ENCODE measurements around the gene CERCAM. TPM values are rescaled to one million over a fixed set of nuclear protein-coding genes. Genes with fewer than 3 reads are reported as not detected.
A peak's percentile ranks its signal among the peaks of the same experiment; 100 is the strongest.
"Not testable (repeated sequence)": the region's sequence is repeated elsewhere in the genome, so short reads cannot be mapped to it uniquely, and the experiment has no call there.

The CERCAM gene
- total RNA-seq, 2 donors from 2014 or later = 7.4 TPM

- DNase-seq (ENCODE audit: low spot score) (no peak), ATAC-seq (peak in 1 of 2 donors; percentile 14)
- Mint-ChIP-seq H3K27ac (no peak overlapping the region), H3K9me3 (no peaks in the 10 kb centered on the region), H3K4me1 (ENCODE audit: low read depth in 2 of 2) (no peaks in the 10 kb centered on the region), H3K36me3 (no peaks in the 10 kb centered on the region), H3K4me3 (no peak overlapping the region), H3K27me3 (peaks cover 0 to 2% of the 10 kb centered on the region in 2 donors)
These were observed 15.4 kb upstream of the CERCAM start for GRCh38 chr9:128405077-128405779.

- Mint-ChIP-seq H3K27me3 (peaks cover 0 to 2% of the 10 kb centered on the region in 2 donors), H3K4me1 (ENCODE audit: low read depth in 2 of 2) (no peaks in the 10 kb centered on the region), H3K27ac (no peak overlapping the region), H3K9me3 (no peaks in the 10 kb centered on the region), H3K36me3 (no peaks in the 10 kb centered on the region), H3K4me3 (no peak overlapping the region)
- ATAC-seq = peak in 1 of 2 donors; percentile 10
- no peak for DNase-seq (ENCODE audit: low spot score)
These were observed 14.9 kb upstream of the CERCAM start for GRCh38 chr9:128405780-128406171.

GRCh38 chr9:128406848-128407391, 13.7 kb upstream of the CERCAM start:
- no peak for DNase-seq (ENCODE audit: low spot score)
- Mint-ChIP-seq H3K27me3 (peaks cover 8 to 9% of the 10 kb centered on the region in 2 donors), H3K36me3 (no peaks in the 10 kb centered on the region), H3K4me3 (no peak overlapping the region), H3K27ac (no peak overlapping the region), H3K9me3 (no peaks in the 10 kb centered on the region), H3K4me1 (ENCODE audit: low read depth in 2 of 2) (no peaks in the 10 kb centered on the region)
- no peak for ATAC-seq

- no peak overlapping the region for H3K27ac Mint-ChIP-seq
- ATAC-seq (no peak), DNase-seq (ENCODE audit: low spot score) (no peak)
- H3K27me3 Mint-ChIP-seq = peaks cover 12% of the 10 kb centered on the region in 2 donors
- no peak overlapping the region for H3K4me3 Mint-ChIP-seq
- H3K36me3 Mint-ChIP-seq = no peaks in the 10 kb centered on the region
- H3K4me1 Mint-ChIP-seq (ENCODE audit: low read depth in 2 of 2) = no peaks in the 10 kb centered on the region
- H3K9me3 Mint-ChIP-seq = no peaks in the 10 kb centered on the region
These were observed 11.7 kb upstream of the CERCAM start for GRCh38 chr9:128408963-128409431.

GRCh38 chr9:128409450-128409849, 11.2 kb upstream of the CERCAM start:
- H3K27ac Mint-ChIP-seq = no peak overlapping the region
- ATAC-seq (no peak), DNase-seq (ENCODE audit: low spot score) (no peak)
- no peaks in the 10 kb centered on the region for H3K36me3 Mint-ChIP-seq
- H3K4me3 Mint-ChIP-seq = no peak overlapping the region
- H3K9me3 Mint-ChIP-seq = no peaks in the 10 kb centered on the region
- peaks cover 15 to 17% of the 10 kb centered on the region in 2 donors for H3K27me3 Mint-ChIP-seq
- no peaks in the 10 kb centered on the region for H3K4me1 Mint-ChIP-seq (ENCODE audit: low read depth in 2 of 2)

- DNase-seq (ENCODE audit: low spot score) (no peak), ATAC-seq (no peak)
- H3K9me3 Mint-ChIP-seq = no peaks in the 10 kb centered on the region
- peaks cover 18 to 22% of the 10 kb centered on the region in 2 donors for H3K27me3 Mint-ChIP-seq
- no peaks in the 10 kb centered on the region for H3K36me3 Mint-ChIP-seq
- H3K4me1 Mint-ChIP-seq (ENCODE audit: low read depth in 2 of 2) = no peaks in the 10 kb centered on the region
- no peak overlapping the region for H3K4me3 Mint-ChIP-seq
- no peak overlapping the region for H3K27ac Mint-ChIP-seq
These were observed 10.7 kb upstream of the CERCAM start for GRCh38 chr9:128409978-128410377.

GRCh38 chr9:128411364-128412119, 9.1 kb upstream of the CERCAM start:
- Mint-ChIP-seq H3K9me3 (no peaks in the 10 kb centered on the region), H3K27ac (no peak overlapping the region), H3K27me3 (peaks cover 29 to 33% of the 10 kb centered on the region in 2 donors), H3K4me3 (no peak overlapping the region), H3K4me1 (ENCODE audit: low read depth in 2 of 2) (no peaks in the 10 kb centered on the region), H3K36me3 (no peaks in the 10 kb centered on the region)
- no peak for DNase-seq (ENCODE audit: low spot score)
- ATAC-seq = no peak

GRCh38 chr9:128412120-128412790, 8.4 kb upstream of the CERCAM start:
- no peaks in the 10 kb centered on the region for H3K9me3 Mint-ChIP-seq
- H3K4me1 Mint-ChIP-seq (ENCODE audit: low read depth in 2 of 2) = no peaks in the 10 kb centered on the region
- H3K4me3 Mint-ChIP-seq = no peak overlapping the region
- peak; percentile 36 to 43 for ATAC-seq
- H3K36me3 Mint-ChIP-seq = no peaks in the 10 kb centered on the region
- H3K27me3 Mint-ChIP-seq = peaks cover 31 to 36% of the 10 kb centered on the region in 2 donors
- DNase-seq (ENCODE audit: low spot score) = no peak
- H3K27ac Mint-ChIP-seq = no peak overlapping the region

- peaks cover 31 to 36% of the 10 kb centered on the region in 2 donors for H3K27me3 Mint-ChIP-seq
- not testable (repeated sequence) for DNase-seq (ENCODE audit: low spot score); H3K36me3 Mint-ChIP-seq; H3K27ac Mint-ChIP-seq; H3K4me1 Mint-ChIP-seq (ENCODE audit: low read depth in 2 of 2); H3K4me3 Mint-ChIP-seq; ATAC-seq; H3K9me3 Mint-ChIP-seq
These were observed 6.9 kb upstream of the CERCAM start for GRCh38 chr9:128413728-128414127.

GRCh38 chr9:128414461-128414860, 6.2 kb upstream of the CERCAM start:
- H3K4me1 Mint-ChIP-seq (ENCODE audit: low read depth in 2 of 2) = no peaks in the 10 kb centered on the region
- no peak for DNase-seq (ENCODE audit: low spot score)
- H3K36me3 Mint-ChIP-seq = no peaks in the 10 kb centered on the region
- H3K9me3 Mint-ChIP-seq = no peaks in the 10 kb centered on the region
- ATAC-seq = no peak
- H3K27ac Mint-ChIP-seq = no peak overlapping the region
- no peak overlapping the region for H3K4me3 Mint-ChIP-seq
- peaks cover 32 to 36% of the 10 kb centered on the region in 2 donors for H3K27me3 Mint-ChIP-seq

GRCh38 chr9:128415281-128415680, 5.4 kb upstream of the CERCAM start:
- ATAC-seq = no peak
- Mint-ChIP-seq H3K4me3 (no peak overlapping the region), H3K27me3 (peaks cover 32 to 36% of the 10 kb centered on the region in 2 donors)

GRCh38 chr9:128416014-128416413, 4.6 kb upstream of the CERCAM start:
- Mint-ChIP-seq H3K27me3 (peaks cover 31 to 34% of the 10 kb centered on the region in 2 donors), H3K4me3 (no peak overlapping the region), H3K4me1 (ENCODE audit: low read depth in 2 of 2) (peaks cover 0 to 3% of the 10 kb centered on the region in 2 donors), H3K36me3 (no peaks in the 10 kb centered on the region), H3K9me3 (no peaks in the 10 kb centered on the region), H3K27ac (no peak overlapping the region)
- DNase-seq (ENCODE audit: low spot score) (no peak), ATAC-seq (no peak)

More at GRCh38 chr9:128415281-128415680, 5.4 kb upstream of the CERCAM start:
- no peak for DNase-seq (ENCODE audit: low spot score)
- Mint-ChIP-seq H3K9me3 (no peaks in the 10 kb centered on the region), H3K4me1 (ENCODE audit: low read depth in 2 of 2) (peaks cover 0 to 3% of the 10 kb centered on the region in 2 donors), H3K36me3 (no peaks in the 10 kb centered on the region), H3K27ac (no peak overlapping the region)

- H3K4me3 Mint-ChIP-seq = no peak overlapping the region
- ATAC-seq (no peak), DNase-seq (ENCODE audit: low spot score) (no peak)
- H3K27ac Mint-ChIP-seq = no peak overlapping the region
- no peaks in the 10 kb centered on the region for H3K9me3 Mint-ChIP-seq
- peaks cover 0 to 3% of the 10 kb centered on the region in 2 donors for H3K4me1 Mint-ChIP-seq (ENCODE audit: low read depth in 2 of 2)
- H3K27me3 Mint-ChIP-seq = peaks cover 26 to 29% of the 10 kb centered on the region in 2 donors
- H3K36me3 Mint-ChIP-seq = no peaks in the 10 kb centered on the region
These were observed 4.1 kb upstream of the CERCAM start for GRCh38 chr9:128416432-128417019.

Data from natural killer cell treated with Interleukin-12 subunit alpha and Interleukin-12 subunit beta and Interleukin-15 and Interleukin-18, amount 100 ng/mL, for 72 hours (primary cell).